ENCODE data around the gene GAK. TPM values are rescaled to one million over a fixed set of nuclear protein-coding genes. Genes with fewer than 3 reads are reported as not detected.
A peak's percentile ranks its signal among the peaks of the same experiment; 100 is the strongest.
"Not testable (repeated sequence)": the region's sequence is repeated elsewhere in the genome, so short reads cannot be mapped to it uniquely, and the experiment has no call there.

Gene GAK
- total RNA-seq (2014; rRNA removed) (117 and 175 TPM in 2 replicates), Bru-seq, nascent RNA (percentile 63 among the genes with signal in this experiment), BruChase-seq, experiment 1, labeled RNA remaining after a 6-hour chase (percentile 75 among the genes with signal in this experiment), BruChase-seq, experiment 2, labeled RNA remaining after a 2-hour chase (percentile 72 among the genes with signal in this experiment)
- long read RNA-seq, full-length matches to known transcripts, result 28 of 194 reads
- long read RNA-seq, partial matches to known transcripts, result 114 of 194 reads
- long read RNA-seq, other reads (novel, unspliced or antisense), result 52 of 194 reads

GRCh38 chr4:931960-932712 is at the start of gene GAK, which contains the start of gene TMEM175:
GAK (minus strand) TSS chr4:932316; CDS start chr4:932187, 129 bp downstream.
TMEM175 (plus strand) TSS chr4:932460; CDS start chr4:947740, 15,280 bp downstream.
- no peaks in the 10 kb centered on the region for H3K36me3 ChIP-seq (ENCODE audit: low read depth, low read length)
- H3K4me2 ChIP-seq (ENCODE audit: low read length), result peak within 1 kb of the TSS; percentile 99
- peak within 1 kb of the TSS; percentile 57 for H3K27ac ChIP-seq (ENCODE audit: low read length)
- peak within 1 kb of the TSS; percentile 83 for H3K4me3 ChIP-seq (ENCODE audit: low read length)
- peaks cover 55% of the 10 kb centered on the region for H3K79me2 ChIP-seq (ENCODE audit: low read length)
- DNase-seq (peak; percentile 95), ATAC-seq (peak; percentile 94)
- H3K9me2 ChIP-seq (replicated peaks; ENCODE audit: low read length), result no peaks in the 10 kb centered on the region
- BruUV-seq (replicated peaks), result no TSS peak
- H3K9ac ChIP-seq (ENCODE audit: low read length), result peak within 1 kb of the TSS; percentile 97
- POLR2A ChIA-PET (ENCODE audit: unreplicated experiment), result no interaction called here
- H3K27me3 ChIP-seq (ENCODE audit: low read length), result no peaks in the 10 kb centered on the region
- H3K9me3 ChIP-seq (ENCODE audit: low read length), result no peaks in the 10 kb centered on the region
- intact Hi-C loops (cut with micrococcal nuclease), result no loop called here
- peak within 1 kb of the TSS; percentile 78 for H2AFZ ChIP-seq (ENCODE audit: low read length)
- CTCF ChIA-PET, result interaction anchor here (0.9 kb wide), 1 partner anchor 55 kb away, joined by 5 read pairs; the partner anchor contains the start of gene IDUA
- no peak for TF ChIP-seq EZH2phosphoT487 (IDR thresholded peaks at IDR 0.05; ENCODE audit: borderline replicate concordance, low read length)
- no peak for TF ChIP-seq CTCF (conservative IDR thresholded peaks at IDR 0.05; ENCODE audit: low read depth, low read length)
- TF ChIP-seq EZH2 (IDR thresholded peaks at IDR 0.05; ENCODE audit: low read length, unreplicated experiment), result no peak
- H4K20me1 ChIP-seq (ENCODE audit: low read length), result peaks cover 22% of the 10 kb centered on the region
- no peaks in the 10 kb centered on the region for H3F3A ChIP-seq (ENCODE audit: low read length, unreplicated experiment)
- H3K4me1 ChIP-seq (ENCODE audit: insufficient read depth, low read length), result peaks cover 17% of the 10 kb centered on the region

GRCh38 chr4:978957-979701 is 47.0 kb upstream of the GAK start:
- no peak for DNase-seq

GRCh38 chr4:976016-976415 is 43.9 kb upstream of the GAK start:
- H3K27ac ChIP-seq (ENCODE audit: low read length); H3K4me2 ChIP-seq (ENCODE audit: low read length); H2AFZ ChIP-seq (ENCODE audit: low read length); intact Hi-C loops (cut with micrococcal nuclease); CTCF ChIA-PET; DNase-seq; H3K4me3 ChIP-seq (ENCODE audit: low read length); POLR2A ChIA-PET (ENCODE audit: unreplicated experiment); BruUV-seq (replicated peaks); H3K9me2 ChIP-seq (replicated peaks; ENCODE audit: low read length); H4K20me1 ChIP-seq (ENCODE audit: low read length); H3K36me3 ChIP-seq (ENCODE audit: low read depth, low read length); H3K79me2 ChIP-seq (ENCODE audit: low read length); H3K27me3 ChIP-seq (ENCODE audit: low read length); H3F3A ChIP-seq (ENCODE audit: low read length, unreplicated experiment); ATAC-seq; H3K9ac ChIP-seq (ENCODE audit: low read length); H3K9me3 ChIP-seq (ENCODE audit: low read length): not testable (repeated sequence)
- H3K4me1 ChIP-seq (ENCODE audit: insufficient read depth, low read length), result peaks cover 15% of the 10 kb centered on the region

More at GRCh38 chr4:978957-979701, 47.0 kb upstream of the GAK start:
- Histone ChIP-seq H3K9me3 (ENCODE audit: low read length) (no peaks in the 10 kb centered on the region), H3K9ac (ENCODE audit: low read length) (no peak overlapping the region), H3K36me3 (ENCODE audit: low read depth, low read length) (no peaks in the 10 kb centered on the region), H3K4me1 (ENCODE audit: insufficient read depth, low read length) (no peaks in the 10 kb centered on the region), H3K4me3 (ENCODE audit: low read length) (no peak overlapping the region), H3K27ac (ENCODE audit: low read length) (no peak overlapping the region), H3K4me2 (ENCODE audit: low read length) (no peak overlapping the region), H3K27me3 (ENCODE audit: low read length) (no peaks in the 10 kb centered on the region), H3F3A (ENCODE audit: low read length, unreplicated experiment) (no peaks in the 10 kb centered on the region), H3K79me2 (ENCODE audit: low read length) (no peaks in the 10 kb centered on the region), H3K9me2 (replicated peaks; ENCODE audit: low read length) (no peaks in the 10 kb centered on the region), H4K20me1 (ENCODE audit: low read length) (no peaks in the 10 kb centered on the region), H2AFZ (ENCODE audit: low read length) (no peak overlapping the region)
- no peak for ATAC-seq
- no peak for TF ChIP-seq EZH2phosphoT487 (IDR thresholded peaks at IDR 0.05; ENCODE audit: borderline replicate concordance, low read length)
- no peak for TF ChIP-seq CTCF (conservative IDR thresholded peaks at IDR 0.05; ENCODE audit: low read depth, low read length)
- no peak for TF ChIP-seq EZH2 (IDR thresholded peaks at IDR 0.05; ENCODE audit: low read length, unreplicated experiment)
- intact Hi-C loops (cut with micrococcal nuclease), result no loop called here
- no TSS peak for BruUV-seq (replicated peaks)
- ChIA-PET POLR2A (ENCODE audit: unreplicated experiment) (no interaction called here), CTCF (no interaction called here)
